Measurements from ENCODE around the gene TAF4B. TPM values are rescaled to one million over a fixed set of nuclear protein-coding genes. Genes with fewer than 3 reads are reported as not detected.

The TAF4B gene
- total RNA-seq, 1 donor from 2014 or later, result 3.3 TPM

DNA sequence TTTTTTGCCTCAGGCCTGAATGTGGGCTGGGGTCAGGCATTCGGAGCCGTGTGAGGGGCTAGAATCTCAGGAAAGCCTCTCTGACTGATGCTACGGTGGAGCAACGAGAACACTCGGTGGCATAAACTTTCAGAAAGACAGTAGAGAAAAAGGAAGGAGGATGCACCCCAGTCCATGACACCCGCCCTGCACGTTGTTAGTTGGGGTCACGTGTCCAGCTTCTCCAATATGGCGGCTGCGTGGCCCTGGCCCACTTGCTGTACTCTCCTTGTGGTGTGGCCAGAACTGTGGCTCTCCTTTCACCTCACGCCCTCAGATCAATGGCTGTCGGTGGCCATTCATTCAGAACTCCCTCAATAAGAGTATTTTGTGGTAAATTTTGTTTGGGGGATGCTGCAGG, 190.9 kb downstream of the TAF4B start:
- Mint-ChIP-seq H3K4me3 (ENCODE audit: unreplicated experiment) (no peak overlapping the region), H3K27ac (ENCODE audit: unreplicated experiment) (no peak overlapping the region), H3K4me1 (ENCODE audit: unreplicated experiment) (no peaks in the 10 kb centered on the region), H3K36me3 (ENCODE audit: low read depth, unreplicated experiment) (no peaks in the 10 kb centered on the region), H3K9me3 (ENCODE audit: unreplicated experiment) (no peaks in the 10 kb centered on the region), H3K27me3 (ENCODE audit: unreplicated experiment) (no peaks in the 10 kb centered on the region)
- DNase-seq (ENCODE audit: low spot score), result no peak
- TF ChIP-seq, protein P1, sequence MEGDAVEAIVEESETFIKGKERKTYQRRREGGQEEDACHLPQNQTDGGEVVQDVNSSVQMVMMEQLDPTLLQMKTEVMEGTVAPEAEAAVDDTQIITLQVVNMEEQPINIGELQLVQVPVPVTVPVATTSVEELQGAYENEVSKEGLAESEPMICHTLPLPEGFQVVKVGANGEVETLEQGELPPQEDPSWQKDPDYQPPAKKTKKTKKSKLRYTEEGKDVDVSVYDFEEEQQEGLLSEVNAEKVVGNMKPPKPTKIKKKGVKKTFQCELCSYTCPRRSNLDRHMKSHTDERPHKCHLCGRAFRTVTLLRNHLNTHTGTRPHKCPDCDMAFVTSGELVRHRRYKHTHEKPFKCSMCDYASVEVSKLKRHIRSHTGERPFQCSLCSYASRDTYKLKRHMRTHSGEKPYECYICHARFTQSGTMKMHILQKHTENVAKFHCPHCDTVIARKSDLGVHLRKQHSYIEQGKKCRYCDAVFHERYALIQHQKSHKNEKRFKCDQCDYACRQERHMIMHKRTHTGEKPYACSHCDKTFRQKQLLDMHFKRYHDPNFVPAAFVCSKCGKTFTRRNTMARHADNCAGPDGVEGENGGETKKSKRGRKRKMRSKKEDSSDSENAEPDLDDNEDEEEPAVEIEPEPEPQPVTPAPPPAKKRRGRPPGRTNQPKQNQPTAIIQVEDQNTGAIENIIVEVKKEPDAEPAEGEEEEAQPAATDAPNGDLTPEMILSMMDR (IDR thresholded peaks at IDR 0.05; ENCODE audit: unreplicated experiment), result no peak

DNA sequence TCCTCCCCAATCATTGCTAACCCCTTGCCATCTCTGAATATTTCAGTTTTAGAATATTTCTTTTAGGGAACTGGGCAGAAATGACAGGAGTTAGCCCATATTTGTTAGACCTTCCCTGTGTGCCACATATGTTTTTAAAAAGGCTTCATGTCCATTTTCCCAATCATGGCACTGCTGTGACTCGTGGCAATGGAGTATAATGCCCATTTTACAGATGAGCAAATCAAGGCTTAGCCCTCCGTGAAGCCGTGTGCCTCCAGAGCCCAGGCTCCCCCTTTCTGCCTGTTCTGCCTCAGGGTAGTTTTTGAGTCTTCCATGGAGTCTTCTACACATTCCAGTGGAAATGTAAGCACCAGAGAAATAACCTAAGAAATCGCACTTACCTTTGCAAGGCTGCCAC, 192.0 kb downstream of the TAF4B start:
- TF ChIP-seq, protein P1 (IDR thresholded peaks at IDR 0.05; ENCODE audit: unreplicated experiment), result no peak
- Mint-ChIP-seq H3K4me3 (ENCODE audit: unreplicated experiment) (no peak overlapping the region), H3K27ac (ENCODE audit: unreplicated experiment) (no peak overlapping the region), H3K27me3 (ENCODE audit: unreplicated experiment) (no peaks in the 10 kb centered on the region), H3K9me3 (ENCODE audit: unreplicated experiment) (no peaks in the 10 kb centered on the region), H3K4me1 (ENCODE audit: unreplicated experiment) (no peaks in the 10 kb centered on the region), H3K36me3 (ENCODE audit: low read depth, unreplicated experiment) (no peaks in the 10 kb centered on the region)
- no peak for DNase-seq (ENCODE audit: low spot score)

DNA sequence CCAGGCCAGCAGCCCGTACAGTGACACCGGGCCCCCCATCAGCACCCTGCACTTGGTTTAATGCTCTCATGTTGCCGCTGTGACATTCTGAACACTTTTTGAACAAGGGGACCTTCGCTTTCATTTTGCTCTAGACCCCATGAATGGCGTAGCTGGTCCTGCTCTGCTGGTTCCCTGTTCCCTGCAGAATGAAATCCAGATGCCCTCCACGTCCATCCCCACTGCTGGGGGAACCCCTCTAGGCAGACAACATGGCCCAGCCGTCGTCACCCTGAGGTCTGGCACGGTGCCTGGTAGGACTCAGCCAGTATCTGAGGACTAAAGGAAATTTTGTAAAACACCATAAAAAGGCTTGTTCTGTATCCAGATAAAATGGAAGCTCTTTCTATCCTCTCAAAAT, 193.5 kb downstream of the TAF4B start:
- Mint-ChIP-seq H3K4me1 (ENCODE audit: unreplicated experiment) (no peaks in the 10 kb centered on the region), H3K9me3 (ENCODE audit: unreplicated experiment) (no peaks in the 10 kb centered on the region), H3K36me3 (ENCODE audit: low read depth, unreplicated experiment) (no peaks in the 10 kb centered on the region), H3K27me3 (ENCODE audit: unreplicated experiment) (no peaks in the 10 kb centered on the region), H3K4me3 (ENCODE audit: unreplicated experiment) (no peak overlapping the region), H3K27ac (ENCODE audit: unreplicated experiment) (no peak overlapping the region)
- TF ChIP-seq, protein P1 (IDR thresholded peaks at IDR 0.05; ENCODE audit: unreplicated experiment), result no peak
- no peak for DNase-seq (ENCODE audit: low spot score)

DNA sequence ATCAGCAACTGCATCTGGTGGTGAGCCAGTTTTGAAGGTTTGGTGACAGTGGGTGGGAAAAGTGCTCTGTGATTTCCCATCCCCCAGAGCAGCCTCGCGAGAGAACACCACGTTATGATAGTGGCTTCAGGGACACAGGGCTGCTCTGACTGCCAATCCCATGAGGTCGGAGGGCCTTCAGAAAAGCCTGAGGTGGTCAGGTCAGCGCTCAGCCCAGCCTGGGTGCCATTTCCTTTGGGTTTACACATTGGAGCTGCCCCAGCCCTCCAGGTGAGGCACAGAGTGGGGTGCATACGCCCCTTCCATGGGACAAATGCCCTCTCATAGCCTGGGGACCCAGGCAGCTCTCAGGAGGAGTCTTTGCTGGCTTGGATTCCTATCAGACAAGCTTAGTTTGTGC, 195.3 kb downstream of the TAF4B start:
- TF ChIP-seq, protein P1 (IDR thresholded peaks at IDR 0.05; ENCODE audit: unreplicated experiment), result no peak
- no peaks in the 10 kb centered on the region for H3K27me3 Mint-ChIP-seq (ENCODE audit: unreplicated experiment)
- H3K27ac Mint-ChIP-seq (ENCODE audit: unreplicated experiment), result no peak overlapping the region
- no peaks in the 10 kb centered on the region for H3K4me1 Mint-ChIP-seq (ENCODE audit: unreplicated experiment)
- no peak for DNase-seq (ENCODE audit: low spot score)
- no peaks in the 10 kb centered on the region for H3K36me3 Mint-ChIP-seq (ENCODE audit: low read depth, unreplicated experiment)
- H3K4me3 Mint-ChIP-seq (ENCODE audit: unreplicated experiment), result no peak overlapping the region
- H3K9me3 Mint-ChIP-seq (ENCODE audit: unreplicated experiment), result no peaks in the 10 kb centered on the region

DNA sequence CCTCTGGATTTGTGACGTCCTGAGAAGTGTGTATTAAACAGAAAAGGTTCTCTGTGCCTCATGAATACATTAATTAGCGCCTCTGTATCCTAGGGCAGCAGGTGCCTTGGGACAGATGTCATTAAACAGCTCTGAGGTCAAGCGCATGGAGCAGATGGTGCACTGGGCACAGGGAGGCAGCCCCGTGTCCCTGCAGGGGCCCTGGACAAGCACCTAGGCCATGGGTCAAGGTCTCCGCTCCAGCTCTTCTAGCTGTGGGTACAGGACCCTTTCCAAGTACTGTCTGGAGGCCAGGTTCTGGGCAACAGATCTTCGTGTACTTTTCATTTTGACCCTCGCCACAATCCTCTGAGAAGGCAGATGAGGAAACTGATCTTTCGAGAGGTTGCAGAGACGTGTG, 195.7 kb downstream of the TAF4B start:
- no peak for DNase-seq (ENCODE audit: low spot score)
- Mint-ChIP-seq H3K9me3 (ENCODE audit: unreplicated experiment) (no peaks in the 10 kb centered on the region), H3K4me1 (ENCODE audit: unreplicated experiment) (no peaks in the 10 kb centered on the region), H3K27ac (ENCODE audit: unreplicated experiment) (no peak overlapping the region), H3K36me3 (ENCODE audit: low read depth, unreplicated experiment) (no peaks in the 10 kb centered on the region), H3K27me3 (ENCODE audit: unreplicated experiment) (peaks cover 2% of the 10 kb centered on the region), H3K4me3 (ENCODE audit: unreplicated experiment) (no peak overlapping the region)
- TF ChIP-seq, protein P1 (IDR thresholded peaks at IDR 0.05; ENCODE audit: unreplicated experiment), result no peak

All from endothelial cell (in vitro differentiated cells).